HG03442 (cell line): ENCODE results near the gene ZBTB12.

Experiments used
- ATAC-seq: cut with Tn5 transposase; IDR thresholded peaks from one replicate; pipeline ENCODE4 v1.9.1; 2021; ENCODE audit warnings: mild to moderate bottlenecking, moderate library complexity; ENCODE audit not compliant: unreplicated experiment

Gene ZBTB12

DNA sequence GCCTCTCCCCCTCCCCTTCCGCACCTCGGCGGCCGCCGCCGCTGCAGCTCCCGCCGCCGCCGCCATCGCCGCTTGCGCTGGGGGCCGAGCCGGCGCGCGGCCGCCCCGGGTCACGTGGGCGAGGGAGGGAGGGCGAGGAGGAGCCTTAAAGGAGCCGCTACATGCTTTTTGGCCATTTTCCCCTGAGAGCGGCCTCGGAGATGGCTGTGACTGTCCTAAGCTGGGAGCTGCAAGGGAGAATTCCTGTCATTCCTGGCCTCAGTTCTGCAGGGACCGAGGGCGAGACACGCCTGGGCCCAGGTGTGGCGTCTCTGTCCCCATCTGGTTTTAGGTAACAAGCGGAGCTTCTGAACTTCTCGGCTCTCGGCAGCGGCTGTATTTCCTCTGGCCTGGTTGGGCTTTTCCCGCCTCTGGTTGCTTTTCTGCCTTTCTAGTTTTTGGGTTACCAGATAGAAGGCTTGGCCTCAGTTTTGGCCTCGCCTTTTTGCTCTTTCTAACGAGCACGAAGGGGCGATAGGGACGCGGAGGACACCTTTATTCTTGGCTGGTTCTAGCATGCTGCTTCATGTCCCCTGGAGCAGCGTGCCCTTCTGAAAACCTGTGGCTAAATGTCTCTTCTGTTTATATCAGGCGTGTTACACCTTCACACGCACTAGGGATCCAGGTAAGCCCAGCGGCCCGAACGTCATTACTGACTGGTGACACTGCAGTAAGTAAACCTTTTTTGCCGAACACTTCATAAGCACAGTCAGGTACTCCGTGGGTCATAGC, 4.1 kb downstream of the ZBTB12 start, which contains the start of gene EHMT2:
TSS of gene EHMT2 (minus strand) at position 87 of the 771 bp plus-strand sequence. CDS start at position 66, 21 bp downstream.
- ATAC-seq = no peak

GRCh38 chr6:31896856-31897611, 4.9 kb downstream of the ZBTB12 start:
- no peak for ATAC-seq

DNA sequence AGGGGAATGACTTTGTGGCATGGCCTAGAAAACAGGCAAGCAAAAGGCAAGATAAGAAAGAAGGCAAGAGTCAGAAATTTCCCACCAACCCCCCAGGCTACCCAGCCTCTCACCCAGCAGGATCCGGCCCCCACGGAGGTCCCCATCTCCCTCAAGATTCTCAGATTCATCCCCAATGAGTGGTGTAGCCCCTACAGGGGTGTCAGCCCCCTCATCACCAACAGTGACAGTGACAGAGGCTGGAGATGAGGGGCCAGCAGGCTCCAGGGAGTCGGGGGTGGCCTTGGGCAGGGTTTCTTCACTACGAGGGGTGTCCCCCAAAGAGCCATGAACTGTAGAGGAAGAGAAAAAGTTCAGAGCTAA, 5.4 kb downstream of the ZBTB12 start:
- ATAC-seq = no peak

- no peak for ATAC-seq
Observed at GRCh38 chr6:31892821-31893220, 9.1 kb downstream of the ZBTB12 start.

GRCh38 chr6:31889331-31889972, 12.4 kb downstream of the ZBTB12 start:
- no peak for ATAC-seq

DNA sequence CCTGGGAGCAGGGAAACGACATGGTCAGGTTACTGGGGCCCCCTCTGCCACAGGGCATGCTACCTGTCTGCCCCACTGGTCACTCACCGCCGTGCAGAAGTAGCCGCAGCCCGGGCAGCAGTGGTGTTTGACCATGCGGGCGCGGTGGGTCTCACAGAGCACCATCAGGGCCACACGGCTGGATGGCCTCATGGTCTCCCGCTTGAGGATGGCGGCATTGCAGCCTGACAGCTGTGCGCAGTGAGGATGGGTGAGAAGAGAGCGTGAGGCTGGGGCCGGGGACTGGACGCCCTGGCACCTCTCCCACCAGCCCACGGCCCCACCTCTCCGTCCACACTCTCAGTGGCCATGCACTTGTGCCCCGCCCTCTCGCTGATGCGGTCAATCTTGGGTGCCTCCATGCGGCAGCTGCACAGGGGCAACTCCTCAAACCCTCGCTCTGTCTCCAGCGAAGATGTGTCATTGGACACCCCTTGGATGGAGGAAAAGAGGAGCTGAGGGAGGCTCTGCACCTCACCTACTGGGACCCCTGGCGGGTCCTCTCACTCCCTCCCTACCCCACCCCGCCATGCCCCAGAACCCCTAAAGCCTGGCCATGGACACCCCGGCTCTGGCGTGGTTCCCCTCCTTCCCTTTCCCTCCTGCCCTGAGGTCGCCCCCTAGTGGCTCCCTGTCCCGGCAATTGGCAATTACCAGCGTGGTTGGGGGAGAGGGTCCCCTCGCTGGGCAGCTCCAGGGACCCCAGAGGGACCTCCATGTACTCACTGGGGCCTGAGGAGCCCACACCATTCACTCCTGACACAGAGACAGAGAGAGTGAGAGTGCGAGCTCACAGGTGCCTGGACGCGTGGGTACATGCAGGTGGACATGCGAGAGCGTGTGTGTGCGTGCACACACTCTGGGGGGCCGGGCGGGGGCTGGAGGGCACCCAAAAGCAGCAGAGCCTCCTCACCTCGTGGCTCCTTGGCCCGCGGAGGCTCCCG, 13.3 kb downstream of the ZBTB12 start:
- ATAC-seq = no peak

- no peak for ATAC-seq
Observed at GRCh38 chr6:31887173-31888007, 14.5 kb downstream of the ZBTB12 start.

DNA sequence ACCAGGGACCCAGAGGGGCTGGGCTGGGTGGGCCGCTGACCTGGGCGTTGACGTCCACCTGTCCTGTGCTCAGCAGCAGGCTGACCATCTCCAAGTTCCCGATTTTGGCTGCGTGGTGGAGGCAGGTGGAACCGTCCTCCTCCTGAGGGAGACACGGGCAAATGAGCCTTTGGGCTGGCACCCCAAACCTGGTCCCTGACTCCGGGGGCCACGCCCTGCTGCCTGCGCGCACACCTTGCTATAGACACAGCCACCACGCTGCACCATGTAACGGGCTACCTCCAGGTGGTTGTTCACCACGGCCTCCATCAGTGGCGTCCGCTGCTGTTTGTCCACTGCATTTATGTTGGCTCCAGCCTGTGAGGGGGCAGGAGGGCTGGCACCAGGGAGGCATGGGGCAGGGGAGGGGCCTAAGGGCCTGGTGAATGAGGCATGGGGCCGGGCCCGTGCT, 15.3 kb downstream of the ZBTB12 start:
- ATAC-seq = no peak

GRCh38 chr6:31884528-31885035, 17.3 kb downstream of the ZBTB12 start:
- no peak for ATAC-seq

DNA sequence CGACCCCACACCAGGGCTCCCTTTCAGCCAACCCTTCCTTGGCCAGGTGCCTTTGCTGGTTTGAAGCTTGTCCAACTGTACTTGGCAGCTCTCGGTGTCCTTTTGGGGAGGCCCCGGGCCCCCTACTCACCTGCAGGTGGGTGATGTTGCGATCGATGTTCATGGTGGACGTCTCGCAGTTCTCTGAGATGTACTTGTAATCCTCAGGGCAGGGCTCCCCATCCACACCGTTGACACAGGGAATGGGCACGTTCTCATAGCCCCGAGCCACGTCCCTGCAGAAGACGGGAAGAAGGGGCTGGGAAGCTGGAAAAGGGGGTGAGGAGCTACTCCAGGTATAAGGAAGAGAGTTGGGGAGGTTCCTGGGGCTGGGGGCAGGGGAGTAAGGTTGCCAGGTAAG, 18.2 kb downstream of the ZBTB12 start:
- ATAC-seq = no peak

- ATAC-seq = no peak
Observed at GRCh38 chr6:31882344-31882743, 19.5 kb downstream of the ZBTB12 start.

- ATAC-seq = no peak
Observed at GRCh38 chr6:31881136-31881859, 20.6 kb downstream of the ZBTB12 start.

- ATAC-seq = no peak
Observed at GRCh38 chr6:31880616-31881015, 21.3 kb downstream of the ZBTB12 start.

GRCh38 chr6:31879901-31880300, 22.0 kb downstream of the ZBTB12 start:
- no peak for ATAC-seq

GRCh38 chr6:31879143-31879542, 22.7 kb downstream of the ZBTB12 start:
- ATAC-seq = no peak

GRCh38 chr6:31878726-31879125, 23.2 kb downstream of the ZBTB12 start, which contains the start of gene SLC44A4:
Gene SLC44A4 (minus strand): TSS chr6:31878997. CDS start chr6:31878980, 17 bp downstream.
- ATAC-seq = no peak

- no peak for ATAC-seq
Observed at GRCh38 chr6:31878222-31878621, 23.7 kb downstream of the ZBTB12 start.

DNA sequence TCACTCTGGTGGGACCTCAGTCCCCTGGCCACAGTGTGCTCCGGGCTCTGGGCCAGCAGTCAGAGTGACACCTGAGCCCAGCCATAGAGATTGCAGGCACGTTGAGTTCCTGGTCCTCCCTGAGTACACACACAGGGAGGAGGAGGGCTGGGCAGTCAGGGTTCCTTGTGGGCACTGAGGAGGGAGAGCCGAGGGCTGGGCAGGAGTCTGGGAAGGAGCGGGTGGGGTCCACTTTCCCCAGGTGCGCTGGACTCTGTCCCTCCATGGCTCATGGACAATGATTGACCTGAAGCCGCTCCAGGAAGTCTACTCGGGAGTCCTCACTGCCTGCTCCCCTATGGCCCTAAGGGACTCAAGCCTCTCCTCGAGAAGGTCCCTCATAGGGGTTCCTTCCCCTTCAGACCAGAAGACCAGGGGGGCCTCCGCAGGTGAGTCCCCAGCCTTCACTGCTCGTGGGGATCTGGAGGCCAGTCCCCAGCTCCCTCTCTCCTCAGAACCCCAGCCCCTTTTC, 24.2 kb downstream of the ZBTB12 start:
- no peak for ATAC-seq
